GM18951 (cell line): ENCODE data around the gene TMTC1.

ENCODE experiments used
- POLR2A ChIP-seq: IDR thresholded peaks from 4 replicates; pipeline ENCODE4 v1.6.1; 2011; ENCODE audit warnings: mild to moderate bottlenecking; ENCODE audit not compliant: insufficient read length, insufficient read depth; ENCODE audit errors: extremely low read depth
- in situ Hi-C: fragments of 300-500 bp; cut with MboI; formaldehyde crosslinking; loops from one replicate; pipeline ENCODE4 v1.12.0; 2022; ENCODE audit warnings: low sequenced_read_pairs, mixed read lengths, inconsistent platforms; ENCODE audit not compliant: unreplicated experiment

Gene TMTC1

DNA sequence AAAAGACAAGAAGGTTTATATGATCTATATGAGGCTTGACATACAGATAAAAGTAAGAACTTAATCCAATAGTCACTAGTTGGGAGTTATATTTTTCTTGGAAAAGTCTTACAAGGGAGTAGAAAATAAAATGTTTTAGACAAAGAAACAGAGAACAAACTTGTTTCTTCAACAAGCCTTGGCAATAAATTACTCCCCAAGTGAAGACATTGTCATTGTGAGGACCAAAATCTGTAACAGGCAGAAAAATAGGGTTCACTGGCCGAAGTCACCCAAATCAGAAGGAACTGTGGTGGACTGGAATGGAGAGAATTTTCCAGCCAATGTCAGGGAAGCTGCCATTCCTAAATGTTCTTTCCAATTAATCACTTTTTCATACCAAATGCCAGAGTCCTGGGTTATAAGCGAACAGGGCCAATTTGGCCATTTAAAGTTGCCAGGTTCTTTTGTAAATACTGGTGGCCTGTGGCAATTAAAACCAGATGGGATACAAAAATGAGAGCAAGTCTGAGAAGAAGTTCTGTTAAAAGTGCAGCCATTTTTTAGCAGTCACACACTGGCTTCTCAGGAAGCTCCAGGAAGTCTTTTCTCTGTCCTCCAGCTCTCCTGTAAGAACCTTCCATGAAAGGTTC lies 168.9 kb downstream of the TMTC1 start:
- TF ChIP-seq POLR2A, result no peak

DNA sequence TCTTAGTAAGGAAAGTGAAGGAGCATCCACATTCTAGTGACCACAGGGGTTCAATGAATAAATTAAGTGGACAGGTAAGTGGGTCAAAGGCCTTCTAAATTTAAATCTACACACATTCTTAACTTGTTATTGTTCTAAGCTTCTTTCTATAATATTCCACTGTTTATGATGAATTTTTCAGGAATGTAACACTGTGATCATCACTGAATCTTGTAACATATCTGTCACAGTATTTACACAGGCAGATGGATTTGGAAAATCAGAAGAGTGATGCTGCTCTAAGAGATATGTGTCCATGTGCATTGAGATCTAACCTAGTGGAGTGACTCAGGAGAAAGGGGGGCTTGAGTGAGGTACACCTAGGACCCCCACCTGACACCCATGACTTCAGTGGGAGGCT lies 170.8 kb downstream of the TMTC1 start:
- in situ Hi-C loops, result no loop called here
- TF ChIP-seq POLR2A, result no peak

More for the DNA sequence above, 168.9 kb downstream of the TMTC1 start:
- in situ Hi-C loops, result no loop called here

DNA sequence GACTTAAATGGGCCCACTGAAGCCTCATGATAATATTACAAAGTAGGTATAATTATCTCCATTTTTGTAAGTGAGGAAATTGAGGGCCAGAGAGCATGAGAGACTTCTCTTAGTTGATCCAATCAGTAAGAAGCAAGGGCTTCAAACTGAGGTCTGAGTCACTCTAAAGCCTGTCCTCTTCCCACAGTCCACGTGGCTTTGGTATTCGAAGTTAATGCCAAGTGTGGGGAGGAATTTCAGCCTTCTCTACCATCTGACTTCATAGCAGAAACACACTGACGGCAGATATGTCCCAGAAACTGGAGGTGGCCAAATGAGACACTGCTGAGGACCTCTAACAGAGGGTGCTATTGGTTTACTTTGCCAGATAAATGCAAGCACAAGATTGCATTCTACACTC lies 171.8 kb downstream of the TMTC1 start:
- no peak for TF ChIP-seq POLR2A
- in situ Hi-C loops, result no loop called here

DNA sequence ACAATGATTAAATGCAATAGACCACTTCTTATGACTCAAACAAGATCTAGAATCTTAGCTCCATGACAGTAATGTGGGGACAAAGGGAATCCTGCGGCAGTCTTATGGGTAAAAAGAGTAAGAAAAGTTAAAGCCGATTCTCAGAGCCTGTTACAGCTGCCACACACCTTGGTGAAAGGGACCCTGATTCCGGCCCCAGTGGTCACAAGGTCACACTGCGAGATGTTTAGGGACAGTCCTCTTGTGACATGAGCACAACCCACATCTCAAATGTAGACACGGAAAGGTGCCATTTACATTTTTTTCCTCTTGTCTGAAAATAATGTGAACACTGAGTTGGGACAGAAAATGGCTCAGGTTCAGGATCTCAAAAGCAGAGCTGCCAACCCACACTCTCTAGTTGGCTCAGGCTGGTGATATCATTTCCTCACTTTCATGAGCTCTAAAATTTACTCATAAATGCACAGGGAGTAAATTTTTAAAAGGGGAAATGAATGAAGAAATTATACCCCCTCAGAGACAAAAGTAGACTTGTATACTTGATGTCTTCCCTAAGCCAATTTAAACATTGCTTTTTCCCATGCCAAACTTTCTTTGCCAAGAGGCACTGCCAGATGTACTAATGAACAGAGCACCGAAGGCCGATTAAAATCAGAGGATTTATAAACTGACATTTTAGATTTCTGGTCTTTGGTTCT lies 173.1 kb downstream of the TMTC1 start:
- TF ChIP-seq POLR2A, result no peak
- in situ Hi-C loops, result no loop called here

DNA sequence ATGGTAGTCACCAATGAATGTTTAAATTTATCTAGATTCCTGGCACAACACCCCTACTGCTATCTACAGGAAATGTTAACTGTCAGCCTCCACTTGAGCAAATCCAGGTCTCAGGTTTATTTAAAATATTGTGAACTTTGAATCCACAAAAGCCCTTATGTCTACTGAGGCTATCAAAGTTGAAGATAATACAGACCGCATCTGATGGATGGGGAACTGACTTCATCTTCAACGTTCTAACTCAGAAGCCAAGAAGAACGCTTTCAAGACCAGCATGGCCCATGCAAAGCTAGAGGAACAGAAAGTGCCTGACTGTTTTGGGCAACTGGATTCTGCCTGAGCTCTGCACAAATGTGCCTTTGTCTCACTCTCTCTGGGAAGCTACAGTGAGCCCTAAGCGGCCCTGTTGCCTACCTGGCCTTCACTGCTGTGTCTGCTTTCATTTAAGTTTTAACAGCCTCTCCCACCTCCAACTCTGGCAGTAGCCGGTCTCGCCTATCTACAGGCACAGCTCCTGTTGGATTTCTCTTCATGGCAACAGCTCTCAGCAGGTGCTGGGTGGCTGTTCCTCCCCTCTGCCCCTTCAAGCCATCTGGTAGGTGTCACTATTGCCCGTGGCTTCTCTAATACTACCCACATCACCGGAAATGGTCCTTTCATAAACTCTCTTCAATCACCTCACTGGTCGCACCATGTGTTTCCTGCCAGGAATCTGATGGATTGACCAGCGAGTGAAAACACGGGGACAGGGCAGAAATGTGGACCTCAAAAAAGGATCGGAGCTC lies 174.1 kb downstream of the TMTC1 start:
- no peak for TF ChIP-seq POLR2A
- in situ Hi-C loops, result no loop called here

DNA sequence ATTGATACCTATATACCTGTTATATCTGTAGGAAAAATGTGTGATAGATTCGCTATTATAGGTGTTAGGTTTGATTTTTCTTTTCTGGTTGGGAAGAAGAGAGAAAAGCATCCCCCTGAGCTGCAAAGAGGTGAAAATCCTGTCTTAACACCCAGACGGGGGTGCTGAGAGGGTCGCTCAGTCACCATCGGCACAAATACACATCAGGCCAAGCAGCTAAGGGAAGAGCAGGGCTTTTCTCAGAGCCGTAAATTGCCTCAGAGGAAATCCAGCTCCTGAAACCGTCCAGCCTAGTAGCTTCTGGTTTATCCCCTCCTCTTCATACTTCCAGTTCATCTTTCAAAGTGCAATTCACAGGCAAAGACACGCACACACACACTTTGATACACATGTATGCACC lies 175.2 kb downstream of the TMTC1 start:
- in situ Hi-C loops, result no loop called here
- TF ChIP-seq POLR2A, result no peak

DNA sequence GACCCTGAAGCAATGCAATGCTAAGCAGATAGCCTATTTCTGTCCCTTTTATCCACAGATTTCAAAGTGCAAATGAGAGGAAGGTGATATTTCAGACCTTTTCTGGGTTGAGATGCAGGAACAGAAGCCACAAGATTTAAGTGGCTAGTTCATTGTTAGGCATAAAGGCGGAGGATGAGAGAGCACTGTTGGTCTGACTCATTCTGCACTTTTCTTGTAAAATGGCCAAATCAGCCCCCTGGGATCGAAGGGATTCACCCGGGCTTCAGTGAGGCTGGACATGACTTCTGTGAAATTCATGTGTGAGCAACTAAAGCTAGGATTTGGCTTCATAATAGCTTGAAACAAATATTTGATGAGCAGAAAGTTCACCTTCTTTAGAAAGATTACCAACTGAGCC lies 184.4 kb downstream of the TMTC1 start:
- in situ Hi-C loops, result no loop called here
- no peak for TF ChIP-seq POLR2A

DNA sequence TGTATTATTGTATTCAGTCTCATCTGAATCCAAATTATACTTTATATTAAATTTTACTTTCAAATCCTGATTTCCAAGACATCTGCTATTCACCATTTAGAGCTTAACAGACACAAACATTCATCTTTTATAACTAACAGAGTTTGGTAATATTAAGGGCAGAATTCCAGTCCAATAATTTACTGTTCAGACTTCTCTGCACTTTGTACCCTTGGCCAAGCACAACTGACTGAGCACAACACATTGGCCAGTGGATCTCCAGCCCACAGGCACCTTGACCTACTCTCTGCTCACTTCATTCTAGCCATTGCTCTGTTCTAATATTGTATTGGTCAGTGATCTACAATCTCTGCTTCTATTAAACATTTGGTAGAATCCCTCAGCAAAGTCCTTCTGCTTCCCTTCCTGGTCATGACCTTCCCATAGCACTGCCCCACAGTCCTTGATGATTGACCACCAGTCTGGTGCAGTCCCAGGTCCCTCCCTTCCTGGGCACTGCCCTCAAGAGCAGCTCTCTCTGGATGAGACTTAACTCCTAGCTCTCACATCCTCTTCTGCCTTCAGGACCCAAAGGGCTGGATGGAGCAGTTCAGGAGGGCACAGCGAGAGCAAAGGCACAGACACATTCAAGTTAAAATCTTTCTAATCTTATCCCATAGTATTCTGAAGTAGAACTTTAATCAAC lies 188.5 kb downstream of the TMTC1 start:
- in situ Hi-C loops, result no loop called here
- no peak for TF ChIP-seq POLR2A

DNA sequence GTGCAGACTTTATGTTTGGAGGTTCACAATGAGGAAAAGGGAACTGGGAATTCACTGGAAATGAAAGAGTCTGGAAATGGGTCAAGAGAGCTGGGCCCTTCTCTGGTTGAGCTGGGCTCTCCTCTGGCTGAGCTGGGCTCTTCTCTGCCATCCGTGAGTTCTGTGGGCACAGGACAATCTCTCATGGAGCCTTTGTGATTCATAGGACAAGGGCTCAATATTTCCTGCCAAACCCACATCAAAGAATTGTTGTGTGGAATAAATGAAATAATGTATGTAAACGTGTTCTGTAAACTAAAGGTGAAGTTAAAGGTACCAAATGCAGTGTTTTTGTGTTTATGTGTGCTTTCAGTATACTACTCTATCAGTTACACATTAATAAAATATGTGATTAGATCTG lies 190.7 kb downstream of the TMTC1 start:
- TF ChIP-seq POLR2A, result no peak
- in situ Hi-C loops, result no loop called here

DNA sequence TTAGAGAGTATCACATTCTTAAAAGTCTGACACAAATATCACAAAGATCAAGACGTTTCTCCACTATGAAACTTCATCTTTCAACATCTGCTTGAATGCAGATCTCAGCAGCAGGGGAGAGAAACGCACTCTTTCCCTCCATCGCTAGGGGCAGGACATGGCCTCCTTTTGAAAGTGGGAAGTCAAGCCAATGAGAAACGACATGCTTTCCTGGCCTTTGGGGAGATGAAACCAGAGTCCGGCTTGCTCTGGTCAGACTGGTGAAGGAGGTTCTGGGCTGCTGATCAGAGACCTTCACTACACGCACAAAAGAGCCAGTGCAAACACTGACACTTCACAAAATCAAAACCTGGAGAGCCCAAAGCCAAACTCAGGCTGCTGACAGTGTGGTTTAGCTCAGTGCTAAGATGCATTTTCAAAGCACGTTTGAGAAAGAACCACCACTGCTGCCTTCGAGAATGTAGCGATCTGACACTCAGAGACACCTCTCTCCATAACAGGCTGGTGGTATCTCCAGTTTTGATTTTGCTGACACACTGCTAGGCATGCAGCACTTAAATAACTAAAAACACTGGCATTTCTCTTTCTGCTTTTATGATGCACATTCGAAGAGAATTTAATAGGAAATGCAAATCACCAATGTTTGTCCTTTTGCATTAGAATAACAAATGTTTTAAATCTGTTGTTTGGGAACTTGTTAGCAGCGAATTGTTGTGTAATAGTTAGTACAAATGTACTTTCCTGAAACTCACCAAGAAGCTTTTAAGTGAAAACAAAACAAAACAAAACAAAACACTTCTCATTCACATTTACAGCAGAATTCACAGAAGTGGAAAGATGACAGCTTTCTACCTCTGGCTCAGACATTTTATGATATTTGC lies 192.4 kb downstream of the TMTC1 start:
- no peak for TF ChIP-seq POLR2A

DNA sequence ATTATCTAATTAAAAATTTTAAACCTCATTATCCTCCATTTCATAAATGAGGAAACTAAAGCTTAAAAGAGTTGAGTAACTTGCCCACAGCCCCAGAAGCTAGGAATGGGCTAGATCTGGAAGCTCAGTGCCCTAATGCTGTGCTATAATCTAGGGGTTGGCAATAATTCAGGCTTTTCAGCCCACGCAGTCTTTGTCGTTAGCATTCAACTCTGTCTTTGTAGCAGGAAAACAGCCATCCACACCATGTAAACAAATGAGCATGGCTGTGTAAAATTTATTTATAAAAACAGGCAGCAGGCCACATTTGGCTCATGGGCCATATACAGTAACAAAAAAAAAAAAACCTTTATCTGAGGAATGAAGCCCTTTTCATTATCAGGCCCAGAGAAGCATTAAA lies 193.9 kb downstream of the TMTC1 start:
- in situ Hi-C loops, result no loop called here
- no peak for TF ChIP-seq POLR2A

More for the DNA sequence above, 192.4 kb downstream of the TMTC1 start:
- in situ Hi-C loops, result no loop called here

DNA sequence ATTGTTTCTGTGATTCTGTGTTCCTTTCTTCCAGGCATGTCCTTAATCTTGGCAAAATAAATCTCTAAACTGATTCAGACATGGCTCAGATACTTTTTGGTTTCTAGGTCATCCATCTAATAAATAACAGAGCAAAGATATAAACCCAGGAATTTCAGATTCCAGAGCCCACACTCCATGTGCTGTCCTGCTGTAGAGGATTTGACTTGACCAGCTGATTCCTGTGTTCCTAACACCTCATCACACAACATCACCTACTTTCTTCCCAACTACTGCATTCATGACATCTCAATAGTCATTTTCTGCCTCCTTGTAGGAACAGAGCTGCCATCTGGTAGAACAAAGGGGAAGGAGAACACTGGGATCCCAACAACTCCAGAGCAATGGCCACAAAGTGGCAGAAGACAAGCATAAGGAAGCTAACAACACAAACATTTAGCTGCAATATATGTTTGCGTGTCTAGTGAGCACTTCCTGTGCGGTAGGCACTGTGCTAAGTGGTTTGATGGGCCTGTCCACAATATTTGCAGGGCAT lies 194.4 kb downstream of the TMTC1 start:
- in situ Hi-C loops, result no loop called here

DNA sequence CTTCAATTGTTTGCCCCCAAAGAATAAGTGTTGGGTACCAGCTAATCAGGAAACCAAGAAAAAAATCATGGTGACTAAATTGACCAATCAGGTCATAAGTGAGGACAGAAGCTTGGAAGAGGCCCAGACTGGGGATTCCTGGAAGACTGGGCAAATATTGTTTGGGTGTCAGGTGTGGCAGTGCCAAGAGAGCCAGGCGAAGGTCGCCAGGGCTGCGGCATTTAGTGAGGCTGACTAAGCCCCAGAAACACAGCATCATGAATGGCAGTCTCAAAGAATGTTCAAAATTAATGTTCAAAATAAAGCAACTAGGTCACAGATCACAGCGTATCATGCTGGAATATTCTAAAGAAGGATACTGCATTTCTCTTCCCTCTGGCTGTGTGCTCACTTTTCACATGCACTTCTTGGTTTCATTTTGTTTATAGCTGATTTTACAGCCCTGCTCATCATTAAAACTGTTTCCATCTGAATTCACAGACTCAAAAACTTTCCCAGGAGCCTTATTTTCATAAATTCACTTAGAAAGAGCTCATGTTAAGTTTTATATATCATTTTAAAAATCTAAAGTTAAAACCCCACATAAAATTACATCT lies 201.0 kb downstream of the TMTC1 start:
- in situ Hi-C loops, result no loop called here
- no peak for TF ChIP-seq POLR2A

More for the DNA sequence above, 194.4 kb downstream of the TMTC1 start:
- TF ChIP-seq POLR2A, result no peak
